BLaER1 (cell line): Measurements from ENCODE around the gene AHCYL1.

Experiments used
- H3K27ac ChIP-seq: shearing (Covaris generic); formaldehyde crosslinking; 2 replicates; pipeline ENCODE4 v1.8.1; 2022
- H3K27me3 ChIP-seq: shearing (Covaris generic); formaldehyde crosslinking; 2 replicates; pipeline ENCODE4 v1.8.1; 2022
- H3K36me3 ChIP-seq: shearing (Covaris generic); formaldehyde crosslinking; 2 replicates; pipeline ENCODE4 v1.8.1; 2022
- H3K4me1 ChIP-seq: shearing (Covaris generic); formaldehyde crosslinking; 2 replicates; pipeline ENCODE4 v1.8.1; 2022
- H3K4me2 ChIP-seq: shearing (Covaris generic); formaldehyde crosslinking; 2 replicates; pipeline ENCODE4 v1.8.1; 2022
- H3K4me3 ChIP-seq: shearing (Covaris generic); formaldehyde crosslinking; 2 replicates; pipeline ENCODE4 v1.8.1; 2022
- H3K9ac ChIP-seq: shearing (Covaris generic); formaldehyde crosslinking; 2 replicates; pipeline ENCODE4 v1.8.1; 2022
- H3K9me3 ChIP-seq: shearing (Covaris generic); formaldehyde crosslinking; 2 replicates; pipeline ENCODE4 v1.8.1; 2022
- H4K20me1 ChIP-seq: shearing (Covaris generic); formaldehyde crosslinking; 2 replicates; pipeline ENCODE4 v1.8.1; 2022
- Cebpa-rat ChIP-seq: shearing (Covaris generic); IDR thresholded peaks from 2 replicates; pipeline ENCODE4 v1.8.1; 2022

Gene AHCYL1

DNA sequence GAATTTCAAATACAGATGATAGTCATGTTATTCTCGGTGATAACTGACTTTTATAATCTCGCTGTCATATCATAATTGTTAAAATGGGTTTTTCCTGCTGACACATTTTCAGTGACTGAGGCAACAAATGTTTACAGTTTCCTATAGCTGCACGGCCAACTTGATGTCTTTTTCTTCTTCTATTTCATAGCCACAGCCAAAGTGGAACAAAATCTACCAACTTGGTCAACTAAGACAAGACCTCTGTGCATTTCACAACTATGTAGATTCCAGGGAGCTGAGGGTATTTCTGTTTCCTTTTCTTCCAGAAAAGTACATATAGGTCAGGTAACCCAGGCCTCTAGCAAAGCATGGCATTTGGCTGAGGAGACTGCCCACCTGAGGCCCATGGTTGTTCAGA is 10.4 kb upstream of the AHCYL1 start:
- Histone ChIP-seq H3K4me1 (no peaks in the 10 kb centered on the region), H3K27me3 (no peaks in the 10 kb centered on the region), H3K9me3 (no peaks in the 10 kb centered on the region), H3K36me3 (no peaks in the 10 kb centered on the region), H3K4me3 (no peak overlapping the region), H3K4me2 (no peak overlapping the region), H4K20me1 (no peaks in the 10 kb centered on the region), H3K9ac (no peak overlapping the region), H3K27ac (no peak overlapping the region)
- TF ChIP-seq Cebpa-rat, result no peak

DNA sequence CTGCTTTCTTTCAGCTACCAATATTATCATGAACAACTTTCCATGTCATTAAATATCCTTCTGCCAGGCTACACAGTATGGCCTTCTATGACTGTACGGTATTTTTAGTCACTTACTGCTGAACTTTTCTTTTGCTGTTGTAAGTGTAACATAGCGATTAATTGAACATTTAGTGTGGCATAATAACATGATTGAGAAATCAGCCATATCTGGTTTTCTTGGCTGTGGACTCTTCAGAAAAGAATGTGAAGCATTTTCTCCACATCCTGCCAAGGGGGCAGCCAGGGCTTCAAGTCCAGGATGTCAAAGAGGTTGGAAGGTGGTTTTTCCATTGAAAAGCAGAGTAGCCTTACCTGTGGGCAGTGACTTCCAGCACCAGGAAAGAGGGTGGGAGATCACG is 8.8 kb upstream of the AHCYL1 start:
- H3K4me1 ChIP-seq, result no peaks in the 10 kb centered on the region
- H3K4me2 ChIP-seq, result no peak overlapping the region

DNA sequence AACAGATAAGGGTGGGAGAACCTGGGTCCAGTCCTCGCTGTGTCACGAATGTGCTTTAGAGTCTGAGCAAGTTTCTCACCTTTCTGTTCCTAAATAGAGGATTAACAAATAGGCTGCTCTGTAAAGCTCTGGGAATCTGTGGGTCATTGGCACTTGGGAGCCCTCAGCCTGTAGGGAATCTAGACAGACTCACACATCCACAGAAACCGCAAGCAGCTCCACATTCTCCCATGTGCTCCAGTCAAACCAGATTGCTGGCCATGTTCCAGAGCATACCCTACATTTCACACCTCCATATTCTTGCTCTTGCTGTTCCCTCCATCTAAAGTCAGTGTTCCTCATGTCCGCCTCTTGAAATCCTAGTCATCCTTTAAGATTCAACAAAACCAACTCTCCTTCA is 7.8 kb upstream of the AHCYL1 start:
- no peaks in the 10 kb centered on the region for H3K4me1 ChIP-seq
- H3K27me3 ChIP-seq, result no peaks in the 10 kb centered on the region
- no peak for TF ChIP-seq Cebpa-rat
- no peak overlapping the region for H3K27ac ChIP-seq
- no peaks in the 10 kb centered on the region for H3K9me3 ChIP-seq
- H3K4me2 ChIP-seq, result no peak overlapping the region
- no peaks in the 10 kb centered on the region for H4K20me1 ChIP-seq
- no peaks in the 10 kb centered on the region for H3K36me3 ChIP-seq
- no peak overlapping the region for H3K9ac ChIP-seq
- no peak overlapping the region for H3K4me3 ChIP-seq

More for the DNA sequence above, 8.8 kb upstream of the AHCYL1 start:
- Histone ChIP-seq H3K4me3 (no peak overlapping the region), H3K36me3 (no peaks in the 10 kb centered on the region), H3K9ac (no peak overlapping the region), H4K20me1 (no peaks in the 10 kb centered on the region), H3K27me3 (no peaks in the 10 kb centered on the region), H3K9me3 (no peaks in the 10 kb centered on the region), H3K27ac (no peak overlapping the region)
- TF ChIP-seq Cebpa-rat, result no peak

DNA sequence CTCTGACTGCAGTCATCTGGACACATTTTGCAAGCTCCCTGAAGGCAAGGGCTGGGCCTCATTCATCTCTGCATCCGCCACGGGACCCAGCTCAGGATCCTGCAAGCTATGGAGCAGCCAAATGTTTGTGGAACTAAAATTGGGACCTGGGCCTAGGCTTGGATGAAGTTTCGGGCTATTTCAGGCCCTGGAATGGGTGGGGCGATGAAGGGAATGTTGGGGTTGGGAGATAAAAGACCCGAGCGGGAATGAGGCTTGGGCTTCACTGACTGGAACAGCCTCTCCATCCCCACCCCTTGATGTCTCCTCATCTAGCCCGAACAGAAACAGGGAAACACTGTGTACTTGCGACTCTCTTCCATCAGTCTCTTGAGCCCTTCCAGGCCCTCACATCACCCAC is 7.3 kb upstream of the AHCYL1 start:
- no peaks in the 10 kb centered on the region for H3K4me1 ChIP-seq
- H3K9me3 ChIP-seq, result no peaks in the 10 kb centered on the region
- H3K27me3 ChIP-seq, result no peaks in the 10 kb centered on the region
- no peak overlapping the region for H3K4me2 ChIP-seq
- H3K36me3 ChIP-seq, result no peaks in the 10 kb centered on the region
- no peak for TF ChIP-seq Cebpa-rat
- no peaks in the 10 kb centered on the region for H4K20me1 ChIP-seq
- no peak overlapping the region for H3K27ac ChIP-seq
- H3K4me3 ChIP-seq, result no peak overlapping the region
- no peak overlapping the region for H3K9ac ChIP-seq

GRCh38 chr1:109977657-109978378 is 6.7 kb upstream of the AHCYL1 start:
- Histone ChIP-seq H3K9ac (no peak overlapping the region), H3K4me1 (no peaks in the 10 kb centered on the region), H3K27me3 (no peaks in the 10 kb centered on the region), H3K36me3 (no peaks in the 10 kb centered on the region), H3K27ac (no peak overlapping the region), H3K9me3 (no peaks in the 10 kb centered on the region), H3K4me3 (no peak overlapping the region), H4K20me1 (no peaks in the 10 kb centered on the region), H3K4me2 (no peak overlapping the region)
- no peak for TF ChIP-seq Cebpa-rat

DNA sequence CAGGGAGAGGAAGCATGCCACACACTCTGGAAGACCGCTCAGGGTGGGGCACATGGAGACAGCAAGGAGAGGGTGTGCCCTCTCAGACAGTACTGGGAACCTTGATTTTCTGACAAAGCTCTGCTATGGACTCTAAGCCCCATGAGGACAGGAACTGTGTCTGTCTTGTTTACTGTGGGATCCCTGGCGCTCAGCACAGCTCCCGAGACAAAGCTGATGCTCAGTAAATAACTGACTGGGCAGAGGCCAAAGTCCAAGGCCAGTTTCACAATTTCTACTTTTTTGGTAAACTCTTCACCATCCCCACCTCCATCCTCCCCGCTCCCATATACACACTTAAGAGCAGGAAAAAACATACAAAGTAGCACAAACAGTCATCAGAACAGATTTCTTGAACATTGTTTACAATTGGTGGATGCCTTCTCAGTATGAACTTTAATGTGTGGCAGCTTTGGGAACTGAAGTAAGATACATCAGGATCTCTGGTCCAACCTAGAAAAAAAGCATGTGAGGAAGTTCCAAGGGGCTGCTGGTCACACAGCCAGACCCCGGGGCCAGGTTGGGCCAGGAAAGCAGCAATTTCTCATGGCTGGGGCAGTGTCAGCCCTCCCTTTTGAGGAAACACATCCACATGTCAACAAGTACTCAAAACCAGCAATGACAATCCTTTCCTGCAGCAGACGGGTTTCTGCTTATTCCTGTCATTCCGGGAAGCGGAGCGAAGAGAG is 5.6 kb upstream of the AHCYL1 start:
- Histone ChIP-seq H3K4me3 (no peak overlapping the region), H3K9me3 (no peaks in the 10 kb centered on the region), H4K20me1 (no peaks in the 10 kb centered on the region), H3K4me1 (peaks cover 8% of the 10 kb centered on the region), H3K27me3 (no peaks in the 10 kb centered on the region), H3K27ac (no peak overlapping the region), H3K4me2 (no peak overlapping the region), H3K36me3 (no peaks in the 10 kb centered on the region), H3K9ac (no peak overlapping the region)
- no peak for TF ChIP-seq Cebpa-rat

DNA sequence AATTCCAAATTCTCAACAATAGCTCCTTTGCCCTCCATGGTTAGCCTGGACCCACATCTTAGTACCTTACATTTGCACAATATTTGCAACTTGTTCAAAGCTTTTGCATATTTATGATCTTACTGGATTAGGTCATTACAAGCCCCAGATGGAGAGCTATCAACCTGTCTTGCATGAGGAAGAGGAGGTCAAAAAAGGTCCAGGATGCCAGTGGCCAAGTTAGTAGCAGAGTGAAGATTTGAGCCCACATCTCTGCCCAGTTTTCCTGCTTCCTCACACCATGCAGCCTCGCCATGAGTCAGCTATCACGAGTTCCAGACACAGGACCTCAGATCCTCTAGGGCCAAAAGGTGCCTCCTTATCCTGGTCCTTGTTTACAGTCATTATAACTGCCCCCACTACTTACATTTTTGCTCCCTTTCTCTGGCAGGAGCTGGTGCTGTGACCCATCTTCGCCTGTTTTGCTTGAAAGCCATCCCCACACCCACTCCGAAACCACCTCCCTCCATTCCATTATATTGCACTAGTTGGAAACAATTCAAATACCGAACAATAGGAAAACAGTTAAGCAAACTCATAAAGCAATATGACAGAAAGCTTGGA is 5.0 kb upstream of the AHCYL1 start:
- no peak overlapping the region for H3K4me3 ChIP-seq
- no peak for TF ChIP-seq Cebpa-rat

DNA sequence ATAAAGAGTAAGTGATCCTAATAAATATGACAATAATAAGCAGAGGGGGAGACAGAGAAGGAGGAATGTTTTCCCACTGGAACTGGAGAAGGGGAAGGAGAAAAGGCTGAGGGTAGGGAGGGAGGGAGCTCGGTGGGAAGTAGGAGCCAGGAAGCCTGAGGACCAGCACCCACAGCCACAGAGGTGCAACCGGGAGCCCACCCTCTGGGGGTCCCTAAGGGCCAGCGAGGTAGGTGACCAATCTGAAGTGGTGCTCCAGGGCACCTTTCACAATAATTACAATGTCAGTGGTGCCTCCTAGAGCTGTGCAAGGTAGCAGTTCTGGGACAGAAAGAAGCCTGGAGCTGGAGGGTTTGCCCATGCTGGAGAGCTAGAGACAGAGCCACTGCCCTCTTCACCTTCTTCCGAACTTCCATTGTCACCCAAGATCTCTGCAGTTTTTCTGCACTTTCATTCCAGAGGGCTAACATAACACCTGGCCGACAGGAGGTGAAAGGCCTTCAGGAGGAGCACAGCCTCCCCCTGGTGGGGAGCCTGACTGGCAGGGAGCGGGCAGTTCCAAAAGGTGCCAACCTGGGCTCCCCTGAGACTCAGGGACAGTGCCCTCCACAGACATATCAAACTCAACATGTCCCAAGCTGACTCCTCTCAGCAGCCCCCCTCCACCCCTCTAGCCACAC is 4.1 kb upstream of the AHCYL1 start:
- Histone ChIP-seq H4K20me1 (peaks cover 5% of the 10 kb centered on the region), H3K27ac (no peak overlapping the region)

More for the DNA sequence above, 5.0 kb upstream of the AHCYL1 start:
- H3K27ac ChIP-seq, result no peak overlapping the region
- H3K4me1 ChIP-seq, result peaks cover 12% of the 10 kb centered on the region
- no peaks in the 10 kb centered on the region for H3K9me3 ChIP-seq
- no peaks in the 10 kb centered on the region for H4K20me1 ChIP-seq
- no peak overlapping the region for H3K9ac ChIP-seq
- no peak overlapping the region for H3K4me2 ChIP-seq
- H3K36me3 ChIP-seq, result no peaks in the 10 kb centered on the region
- no peaks in the 10 kb centered on the region for H3K27me3 ChIP-seq

DNA sequence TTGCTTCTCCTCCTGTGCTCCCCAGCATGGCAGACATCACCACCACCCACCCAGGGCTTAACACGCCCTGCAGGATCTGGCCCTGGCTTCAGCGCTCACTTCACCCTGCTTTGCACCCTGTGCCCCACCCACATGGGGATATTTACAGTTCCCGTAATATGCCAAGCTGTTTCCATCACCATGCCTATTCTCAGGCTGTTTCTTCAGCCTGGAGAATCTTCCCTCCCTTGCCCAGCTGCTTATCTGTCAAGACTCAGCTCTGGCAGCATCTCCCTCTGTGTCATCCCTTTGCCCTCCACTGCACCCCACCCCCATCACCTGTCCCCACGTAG is 3.6 kb upstream of the AHCYL1 start:
- no peak overlapping the region for H3K4me2 ChIP-seq
- TF ChIP-seq Cebpa-rat, result no peak
- H3K9me3 ChIP-seq, result no peaks in the 10 kb centered on the region
- no peak overlapping the region for H3K4me3 ChIP-seq
- peaks cover 10% of the 10 kb centered on the region for H4K20me1 ChIP-seq
- no peaks in the 10 kb centered on the region for H3K27me3 ChIP-seq
- no peak overlapping the region for H3K27ac ChIP-seq
- no peak overlapping the region for H3K9ac ChIP-seq
- H3K36me3 ChIP-seq, result no peaks in the 10 kb centered on the region
- peaks cover 17% of the 10 kb centered on the region for H3K4me1 ChIP-seq

More for the DNA sequence above, 4.1 kb upstream of the AHCYL1 start:
- H3K27me3 ChIP-seq, result no peaks in the 10 kb centered on the region
- no peak overlapping the region for H3K9ac ChIP-seq
- no peak overlapping the region for H3K4me2 ChIP-seq
- no peaks in the 10 kb centered on the region for H3K9me3 ChIP-seq
- H3K4me3 ChIP-seq, result no peak overlapping the region
- H3K36me3 ChIP-seq, result no peaks in the 10 kb centered on the region
- TF ChIP-seq Cebpa-rat, result no peak
- peaks cover 12% of the 10 kb centered on the region for H3K4me1 ChIP-seq
